Muscle of arm (tissue), 12 donors: ENCODE results near the gene WTIP. TPM values are rescaled to one million over a fixed set of nuclear protein-coding genes. Genes with fewer than 3 reads are reported as not detected.
A peak's percentile ranks its signal among the peaks of the same experiment; 100 is the strongest.
"Not testable (repeated sequence)": the region's sequence is repeated elsewhere in the genome, so short reads cannot be mapped to it uniquely, and the experiment has no call there.

Experiments used
- DNase-seq: peaks from one replicate; pipeline ENCODE4 v3.0.0-alpha.2; 2013
- polyA plus RNA-seq, 12 donors: library from polyadenylated mRNA; unstranded; fragments of 120-200 nt; gene quantifications; one replicate each; pipeline ENCODE4 v1.2.1, GENCODE V29; 2013; ENCODE audit not compliant: insufficient read length in 12 of 12

The WTIP gene
- polyA plus RNA-seq, 12 donors: 12.4 to 26.0 (median 20.3) TPM; not detected in 1

GRCh38 chr19:34501339-34502320 lies 20.1 kb downstream of the WTIP start:
- peak; percentile 91 for DNase-seq

GRCh38 chr19:34502582-34503411 lies 21.2 kb downstream of the WTIP start:
- DNase-seq: no peak

GRCh38 chr19:34503531-34504272 lies 22.1 kb downstream of the WTIP start:
- DNase-seq: no peak

GRCh38 chr19:34504273-34504808 lies 22.8 kb downstream of the WTIP start:
- no peak for DNase-seq

- no peak for DNase-seq
Observed at GRCh38 chr19:34504809-34505291, 23.3 kb downstream of the WTIP start.

- DNase-seq: no peak
Observed at GRCh38 chr19:34505321-34506025, 23.9 kb downstream of the WTIP start.

- DNase-seq: no peak
Observed at GRCh38 chr19:34506026-34506370, 24.4 kb downstream of the WTIP start.

- no peak for DNase-seq
Observed at GRCh38 chr19:34507414-34508067, 26.0 kb downstream of the WTIP start.

- DNase-seq: no peak
Observed at GRCh38 chr19:34508540-34508939, 27.0 kb downstream of the WTIP start.

GRCh38 chr19:34510904-34511303 lies 29.3 kb downstream of the WTIP start:
- DNase-seq: not testable (repeated sequence)

- DNase-seq: no peak
Observed at GRCh38 chr19:34512254-34512822, 30.8 kb downstream of the WTIP start.

GRCh38 chr19:34513767-34514166 lies 32.2 kb downstream of the WTIP start:
- no peak for DNase-seq

- DNase-seq: no peak
Observed at GRCh38 chr19:34519602-34520001, 38.0 kb downstream of the WTIP start.

- no peak for DNase-seq
Observed at GRCh38 chr19:34523408-34523807, 41.9 kb downstream of the WTIP start.

- DNase-seq: no peak
Observed at GRCh38 chr19:34525001-34525400, 43.4 kb downstream of the WTIP start.

GRCh38 chr19:34534206-34534605 lies 52.6 kb downstream of the WTIP start:
- no peak for DNase-seq

GRCh38 chr19:34539396-34539795 lies 57.8 kb downstream of the WTIP start:
- no peak for DNase-seq

GRCh38 chr19:34540811-34541557 lies 59.4 kb downstream of the WTIP start:
- no peak for DNase-seq

- no peak for DNase-seq
Observed at GRCh38 chr19:34549833-34550232, 68.3 kb downstream of the WTIP start.
